Panc1 (cell line): ENCODE data around the gene MUCL3.

Source experiments
- POLR2AphosphoS5 ChIP-seq: IDR thresholded peaks from 2 replicates; pipeline ENCODE4 v1.6.1; 2012; ENCODE audit warnings: mild to moderate bottlenecking, low read depth, low read length, moderate library complexity
- SIN3A ChIP-seq: IDR thresholded peaks from 2 replicates; pipeline ENCODE4 v1.6.1; 2012; ENCODE audit warnings: low read depth, mild to moderate bottlenecking, low read length, moderate library complexity, borderline replicate concordance; ENCODE audit not compliant: insufficient read depth
- TCF7L2 ChIP-seq: IDR thresholded peaks from 2 replicates; pipeline ENCODE4 v1.6.1; 2011; ENCODE audit warnings: mild to moderate bottlenecking, low read depth, low read length, inconsistent platforms
- TF ChIP-seq, protein P1 (sequence below): fragments of 450-650 bp; IDR thresholded peaks from 2 replicates; pipeline ENCODE4 v1.5.1; 2017; ENCODE audit warnings: mild to moderate bottlenecking

DNA sequence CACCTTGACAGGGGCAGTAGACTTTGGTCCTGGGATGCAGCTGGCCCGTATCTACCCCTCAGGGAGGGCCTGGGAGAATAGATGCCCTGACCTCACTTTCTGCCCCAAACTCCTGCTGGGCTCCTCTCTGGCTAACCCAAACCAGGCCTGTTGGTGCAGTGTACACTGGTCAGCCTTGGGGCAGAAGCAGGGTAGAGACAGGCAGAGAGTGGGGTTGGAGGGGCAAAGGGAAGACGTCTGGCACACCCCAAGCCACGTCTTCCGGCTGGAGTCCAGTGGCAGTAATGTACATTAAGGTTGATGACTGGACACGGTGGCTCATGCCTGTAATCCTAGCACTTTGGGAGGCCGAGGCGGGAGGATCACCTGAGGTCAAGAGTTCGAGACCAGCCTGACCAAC, 47.1 kb upstream of the MUCL3 start:
- no peak for TF ChIP-seq POLR2AphosphoS5
- TF ChIP-seq, protein P1, sequence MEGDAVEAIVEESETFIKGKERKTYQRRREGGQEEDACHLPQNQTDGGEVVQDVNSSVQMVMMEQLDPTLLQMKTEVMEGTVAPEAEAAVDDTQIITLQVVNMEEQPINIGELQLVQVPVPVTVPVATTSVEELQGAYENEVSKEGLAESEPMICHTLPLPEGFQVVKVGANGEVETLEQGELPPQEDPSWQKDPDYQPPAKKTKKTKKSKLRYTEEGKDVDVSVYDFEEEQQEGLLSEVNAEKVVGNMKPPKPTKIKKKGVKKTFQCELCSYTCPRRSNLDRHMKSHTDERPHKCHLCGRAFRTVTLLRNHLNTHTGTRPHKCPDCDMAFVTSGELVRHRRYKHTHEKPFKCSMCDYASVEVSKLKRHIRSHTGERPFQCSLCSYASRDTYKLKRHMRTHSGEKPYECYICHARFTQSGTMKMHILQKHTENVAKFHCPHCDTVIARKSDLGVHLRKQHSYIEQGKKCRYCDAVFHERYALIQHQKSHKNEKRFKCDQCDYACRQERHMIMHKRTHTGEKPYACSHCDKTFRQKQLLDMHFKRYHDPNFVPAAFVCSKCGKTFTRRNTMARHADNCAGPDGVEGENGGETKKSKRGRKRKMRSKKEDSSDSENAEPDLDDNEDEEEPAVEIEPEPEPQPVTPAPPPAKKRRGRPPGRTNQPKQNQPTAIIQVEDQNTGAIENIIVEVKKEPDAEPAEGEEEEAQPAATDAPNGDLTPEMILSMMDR = no peak
- no peak for TF ChIP-seq SIN3A
- TF ChIP-seq TCF7L2 = no peak
